Uterus (tissue), 4 donors: ENCODE data around the gene MORN4. TPM values are rescaled to one million over a fixed set of nuclear protein-coding genes. Genes with fewer than 3 reads are reported as not detected.
"Not testable (repeated sequence)": the region's sequence is repeated elsewhere in the genome, so short reads cannot be mapped to it uniquely, and the experiment has no call there.

Source experiments
- DNase-seq, 2 donors: peaks; one replicate each; pipeline ENCODE4 v3.0.0-alpha.2; 2019 to 2020
- H3K27ac ChIP-seq, 2 donors: fragments of 200-600 bp; sonication (generic); 1 replicate in 1 of 2; 2 replicates in 1 of 2; pipeline ENCODE4 v1.5.1; 2016 to 2018
- H3K27me3 ChIP-seq, 2 donors: fragments of 200-600 bp; sonication (generic); one replicate each; pipeline ENCODE4 v1.5.1; 2018 to 2019; ENCODE audit warnings: control low read depth in 1 of 2
- H3K36me3 ChIP-seq, 2 donors: fragments of 200-600 bp; sonication (generic); one replicate each; pipeline ENCODE4 v1.5.1; 2019; ENCODE audit warnings: control low read depth in 1 of 2
- H3K4me1 ChIP-seq, 2 donors: fragments of 200-600 bp; sonication (generic); one replicate each; pipeline ENCODE4 v1.5.1; 2018 to 2019; ENCODE audit warnings: control low read depth in 1 of 2
- H3K4me3 ChIP-seq, 2 donors: fragments of 200-600 bp; sonication (generic); 1 replicate in 1 of 2; 2 replicates in 1 of 2; pipeline ENCODE4 v1.5.1; 2018 to 2019; ENCODE audit warnings: mild to moderate bottlenecking in 1 of 2
- H3K9me3 ChIP-seq, 2 donors: fragments of 200-600 bp; sonication (generic); one replicate each; pipeline ENCODE4 v1.5.1; 2019; ENCODE audit warnings: control low read depth in 1 of 2
- CTCF ChIP-seq, 4 experiments: fragments of 200-600 bp in 2 of 4; fragments of 450-650 bp in 2 of 4; sonication (generic) in 2 of 4; IDR thresholded peaks; one replicate each; pipeline ENCODE4 v1.5.1; 2016 to 2019; ENCODE audit warnings: antibody characterized with exemption in 4 of 4, mild to moderate bottlenecking in 2 of 4, moderate library complexity in 1 of 4
- POLR2A ChIP-seq, 2 donors: fragments of 450-650 bp; IDR thresholded peaks; one replicate each; pipeline ENCODE4 v1.6.1; 2016; ENCODE audit warnings: antibody characterized with exemption in 2 of 2, mild to moderate bottlenecking in 1 of 2, moderate library complexity in 1 of 2
- intact Hi-C: fragments of 100-400 bp; cut with DNase I; formaldehyde crosslinking; loops from one replicate; pipeline ENCODE4 v1.15.1; 2023; ENCODE audit warnings: low total_unique reads
- total RNA-seq, 4 donors: library from RNA; depleted of rRNA in 3 of 4; stranded (reverse); fragments of >200 nt in 3 of 4; gene quantifications; one replicate each; pipeline versions ENCODE4 v1.1.0 to v1.2.4, GENCODE V29; 2014 to 2023
- donor health status: DM: yes; HTN: yes; CAD: no.

MORN4 gene
- total RNA-seq, 4 donors from 2014 or later: 3.1 to 11.5 (median 10.8) TPM

- no peak for TF ChIP-seq POLR2A (IDR thresholded peaks at IDR 0.05)
- TF ChIP-seq CTCF (IDR thresholded peaks at IDR 0.05): no peak
- H3K27me3 ChIP-seq: no peaks in the 10 kb centered on the region
- DNase-seq: no peak
Measured at GRCh38 chr10:97580421-97581367, 52.6 kb downstream of the MORN4 start.

GRCh38 chr10:97578171-97578844, 55.0 kb downstream of the MORN4 start:
- intact Hi-C loops: no loop called here
- no peak for DNase-seq
- Histone ChIP-seq H3K4me3 (no peak overlapping the region), H3K4me1 (no peaks in the 10 kb centered on the region), H3K36me3 (no peaks in the 10 kb centered on the region), H3K27me3 (no peaks in the 10 kb centered on the region), H3K9me3 (no peaks in the 10 kb centered on the region), H3K27ac (no peak overlapping the region)
- TF ChIP-seq CTCF (IDR thresholded peaks at IDR 0.05) (no peak), POLR2A (IDR thresholded peaks at IDR 0.05) (no peak)

More at GRCh38 chr10:97580421-97581367, 52.6 kb downstream of the MORN4 start:
- Histone ChIP-seq H3K4me3 (no peak overlapping the region), H3K4me1 (no peaks in the 10 kb centered on the region), H3K9me3 (no peaks in the 10 kb centered on the region), H3K36me3 (no peaks in the 10 kb centered on the region), H3K27ac (no peak overlapping the region)
- intact Hi-C loops: no loop called here

GRCh38 chr10:97577701-97578100, 55.6 kb downstream of the MORN4 start:
- H3K36me3 ChIP-seq: no peaks in the 10 kb centered on the region
- no peak overlapping the region for H3K4me3 ChIP-seq
- DNase-seq: no peak
- H3K9me3 ChIP-seq: no peaks in the 10 kb centered on the region
- no peak overlapping the region for H3K27ac ChIP-seq
- no peaks in the 10 kb centered on the region for H3K27me3 ChIP-seq
- H3K4me1 ChIP-seq: no peaks in the 10 kb centered on the region
- TF ChIP-seq POLR2A (IDR thresholded peaks at IDR 0.05): no peak
- TF ChIP-seq CTCF (IDR thresholded peaks at IDR 0.05): no peak
- intact Hi-C loops: no loop called here

GRCh38 chr10:97576487-97576886, 56.8 kb downstream of the MORN4 start:
- H3K27me3 ChIP-seq, intact Hi-C loops, H3K9me3 ChIP-seq, DNase-seq, H3K27ac ChIP-seq, H3K4me3 ChIP-seq, H3K4me1 ChIP-seq, H3K36me3 ChIP-seq: not testable (repeated sequence)

GRCh38 chr10:97575127-97575668, 58.1 kb downstream of the MORN4 start:
- no peaks in the 10 kb centered on the region for H3K27me3 ChIP-seq
- intact Hi-C loops: no loop called here
- no peak for TF ChIP-seq POLR2A (IDR thresholded peaks at IDR 0.05)
- TF ChIP-seq CTCF (IDR thresholded peaks at IDR 0.05): no peak

More at GRCh38 chr10:97575127-97575668, 58.1 kb downstream of the MORN4 start:
- Histone ChIP-seq H3K27ac (peak overlapping the region in 1 of 2 donors; percentile 42), H3K4me3 (no peak overlapping the region), H3K36me3 (no peaks in the 10 kb centered on the region), H3K4me1 (no peaks in the 10 kb centered on the region), H3K9me3 (no peaks in the 10 kb centered on the region)
- DNase-seq: no peak
